IMR-90 (cell line): ENCODE results near the gene EHD4. TPM values are rescaled to one million over a fixed set of nuclear protein-coding genes. Genes with fewer than 3 reads are reported as not detected.

ENCODE experiments used
- ATAC-seq: fragments of 200-7000 bp; cut with Tn5 transposase; 2 replicates; pipeline ENCODE4 v1.9.1; 2020; ENCODE audit warnings: low read depth, mild to moderate bottlenecking, moderate library complexity
- BruUV-seq: library from RNA; stranded (reverse); fragments of 400-500 nt; replicated peaks from 2 replicates; lab custom pipeline; 2021; lab: Mats Ljungman, UMichigan
- CTCF ChIA-PET: fragments of 300-600 bp; formaldehyde crosslinking; extraction: SDS; loops from one replicate; lab custom pipeline; 2021; ENCODE audit warnings: antibody characterized with exemption; lab: Yijun Ruan, JAX
- POLR2A ChIA-PET: fragments of 300-600 bp; sonication (Branson Sonifier 250); formaldehyde crosslinking; loops from one replicate; lab custom pipeline; 2022; ENCODE audit warnings: antibody characterized with exemption; ENCODE audit not compliant: unreplicated experiment; lab: Charles Lee
- DNase-seq: peaks from one replicate; pipeline ENCODE4 v3.0.0; 2013
- H2AFZ ChIP-seq: replicated peaks from 2 replicates; pipeline ENCODE3; 2013; ENCODE audit warnings: low read length, mild to moderate bottlenecking; ENCODE audit not compliant: poor library complexity
- H2AK5ac ChIP-seq: 2 replicates; pipeline ENCODE4 v1.6.1; 2013; ENCODE audit warnings: low read depth, low read length, inconsistent platforms
- H2AK9ac ChIP-seq: replicated peaks from 2 replicates; pipeline ENCODE3; 2013; ENCODE audit warnings: mild to moderate bottlenecking, low read depth, low read length, moderate library complexity; ENCODE audit not compliant: poor library complexity
- H2BK120ac ChIP-seq: 2 replicates; pipeline ENCODE4 v1.6.1; 2013; ENCODE audit warnings: low read depth, low read length, inconsistent platforms
- H2BK15ac ChIP-seq: 3 replicates; pipeline ENCODE4 v1.6.1; 2013; ENCODE audit warnings: low read depth, low read length, inconsistent platforms
- H2BK20ac ChIP-seq: 2 replicates; pipeline ENCODE4 v1.6.1; 2013; ENCODE audit warnings: low read depth, mild to moderate bottlenecking, inconsistent platforms, low read length, moderate library complexity
- H2BK5ac ChIP-seq: 2 replicates; pipeline ENCODE4 v1.6.1; 2013; ENCODE audit warnings: mild to moderate bottlenecking, low read depth, low read length, inconsistent platforms; ENCODE audit not compliant: poor library complexity, severe bottlenecking
- H3K14ac ChIP-seq: replicated peaks from 2 replicates; pipeline ENCODE4 v1.6.1; 2013; ENCODE audit warnings: low read depth, low read length, inconsistent platforms
- H3K18ac ChIP-seq: 2 replicates; pipeline ENCODE4 v1.6.1; 2013; ENCODE audit warnings: low read depth, low read length, control low read depth
- H3K23ac ChIP-seq: 2 replicates; pipeline ENCODE4 v1.6.1; 2013; ENCODE audit warnings: low read depth, low read length, inconsistent platforms
- H3K27ac ChIP-seq: 2 replicates; pipeline ENCODE4 v1.5.1; 2013; ENCODE audit warnings: mild to moderate bottlenecking, control low read depth, low read length; ENCODE audit not compliant: insufficient read depth
- H3K27me3 ChIP-seq: 2 replicates; pipeline ENCODE4 v1.6.1; 2013; ENCODE audit warnings: low read length; ENCODE audit not compliant: control insufficient read depth, insufficient read depth
- H3K36me3 ChIP-seq: 2 replicates; pipeline ENCODE4 v1.6.1; 2013; ENCODE audit warnings: low read length, mixed read lengths; ENCODE audit not compliant: control insufficient read depth, insufficient read depth
- H3K4ac ChIP-seq: 2 replicates; pipeline ENCODE4 v1.6.1; 2013; ENCODE audit warnings: low read depth, low read length, inconsistent platforms
- H3K4me1 ChIP-seq: 2 replicates; pipeline ENCODE4 v1.6.1; 2013; ENCODE audit warnings: low read length, mixed read lengths; ENCODE audit not compliant: control insufficient read depth, insufficient read depth
- H3K4me2 ChIP-seq: 2 replicates; pipeline ENCODE4 v1.6.1; 2013; ENCODE audit warnings: low read depth, mild to moderate bottlenecking, control low read depth, low read length, moderate library complexity
- H3K4me3 ChIP-seq: 2 replicates; pipeline ENCODE4 v1.5.1; 2013; ENCODE audit warnings: low read depth, mild to moderate bottlenecking, control low read depth, low read length, moderate library complexity; ENCODE audit not compliant: insufficient read depth
- H3K56ac ChIP-seq: 2 replicates; pipeline ENCODE4 v1.6.1; 2013; ENCODE audit warnings: low read length, inconsistent platforms; ENCODE audit not compliant: insufficient read depth; ENCODE audit errors: extremely low read depth
- H3K79me1 ChIP-seq, 2 experiments: 2 replicates each; pipeline ENCODE4 v1.6.1; 2013; ENCODE audit warnings: low read length in 2 of 2, inconsistent platforms in 1 of 2, low read depth in 1 of 2
- H3K9ac ChIP-seq: 2 replicates; pipeline ENCODE4 v1.6.1; 2013; ENCODE audit warnings: low read depth, low read length, control low read depth
- H3K9me1 ChIP-seq: 2 replicates; pipeline ENCODE4 v1.6.1; 2013; ENCODE audit warnings: low read length, inconsistent platforms; ENCODE audit not compliant: insufficient read depth
- H3K9me3 ChIP-seq: 2 replicates; pipeline ENCODE4 v1.6.1; 2013; ENCODE audit warnings: low read length; ENCODE audit not compliant: control insufficient read depth, insufficient read depth
- H4K20me1 ChIP-seq: 2 replicates; pipeline ENCODE4 v1.6.1; 2013; ENCODE audit warnings: low read length, inconsistent platforms; ENCODE audit not compliant: insufficient read depth
- H4K5ac ChIP-seq: 2 replicates; pipeline ENCODE4 v1.6.1; 2013; ENCODE audit warnings: mild to moderate bottlenecking, low read depth, low read length, control low read depth
- H4K8ac ChIP-seq, 2 experiments: 2 replicates each; pipeline ENCODE4 v1.6.1; 2013; ENCODE audit warnings: low read depth in 2 of 2, low read length in 2 of 2, control low read depth in 1 of 2, inconsistent platforms in 1 of 2
- H4K91ac ChIP-seq: 2 replicates; pipeline ENCODE4 v1.6.1; 2013; ENCODE audit warnings: low read depth, low read length, inconsistent platforms; ENCODE audit not compliant: insufficient read depth
- CEBPB ChIP-seq: IDR thresholded peaks from 2 replicates; pipeline ENCODE4 v1.6.1; 2012; ENCODE audit warnings: low read depth, low read length, improper control_type of control experiment
- FOS ChIP-seq: fragments of 150-350 bp; IDR thresholded peaks from 2 replicates; pipeline ENCODE4 v1.6.1; 2016; ENCODE audit warnings: low read depth, low read length
- MXI1 ChIP-seq: IDR thresholded peaks from 2 replicates; pipeline ENCODE4 v1.6.1; 2012; ENCODE audit warnings: low read depth, mild to moderate bottlenecking, low read length, moderate library complexity, borderline replicate concordance
- NFE2L2 ChIP-seq: fragments of 150-350 bp; IDR thresholded peaks from 2 replicates; pipeline ENCODE4 v1.6.1; 2016; ENCODE audit warnings: low read depth, mild to moderate bottlenecking, low read length
- RAD21 ChIP-seq: IDR thresholded peaks from 2 replicates; pipeline ENCODE4 v1.6.1; 2012; ENCODE audit warnings: low read length, improper control_type of control experiment
- SMC3 ChIP-seq: fragments of 150-350 bp; IDR thresholded peaks from 2 replicates; pipeline ENCODE4 v1.6.1; 2016; ENCODE audit warnings: low read depth, mild to moderate bottlenecking, antibody characterized with exemption, low read length, moderate library complexity
- WGBS, 2 experiments: methylation state at CpG; one replicate each; pipeline versions ENCODE4 v1.1.5 to v1.1.7; 2013; ENCODE audit warnings: missing lambda C conversion rate in 2 of 2; ENCODE audit not compliant: insufficient read length in 1 of 2; ENCODE audit errors: extremely low coverage in 2 of 2; 5-methylcytosine and 5-hydroxymethylcytosine counted together
- dilution Hi-C: fragments of 300-500 bp; cut with HindIII; formaldehyde crosslinking; loops from one replicate; pipeline ENCODE4 v1.14.3; 2018; ENCODE audit warnings: low sequenced_read_pairs; ENCODE audit not compliant: unreplicated experiment
- in situ Hi-C: fragments of 300-500 bp; cut with MboI; formaldehyde crosslinking; loops from 3 replicates; pipeline ENCODE4 v1.14.3; 2019; ENCODE audit warnings: low sequenced_read_pairs, inconsistent platforms, mixed read lengths
- intact Hi-C: fragments of 100-400 bp; cut with micrococcal nuclease; formaldehyde crosslinking; loops from 2 replicates; pipeline ENCODE4 v1.10.0; 2022
- polyA plus RNA-seq, 3 experiments: library from polyadenylated mRNA; depleted of rRNA; stranded (reverse); fragments of >200 nt; gene quantifications; 2 replicates each; pipeline ENCODE4 v1.2.3, GENCODE V29; 2012; ENCODE audit warnings: low replicate concordance in 1 of 3
- total RNA-seq: library from RNA; depleted of rRNA; stranded (reverse); fragments of >200 nt; gene quantifications from 2 replicates; pipeline ENCODE4 v1.2.3, GENCODE V29; 2012

Gene EHD4
- total and polyA plus RNA-seq, 2 of the 4 experiments (the other 2 are of a cell fraction) = 21.0 to 29.0 TPM

- no TSS peak for BruUV-seq
- POLR2A ChIA-PET = no interaction called here
These were observed 75.8 kb downstream of the EHD4 start for GRCh38 chr15:41896566-41896965.

More at GRCh38 chr15:41896566-41896965, 75.8 kb downstream of the EHD4 start:
- Histone ChIP-seq H3K23ac (no peak overlapping the region), H3K9me3 (no peaks in the 10 kb centered on the region), H2BK20ac (no peak overlapping the region), H3K9me1 (peaks cover 6% of the 10 kb centered on the region; the same call in 1 of the 2 replicates), H3K56ac (no peak overlapping the region), H2BK15ac (no peak overlapping the region), H3K4ac (no peak overlapping the region), H3K9ac (no peak overlapping the region), H3K14ac (no peak overlapping the region), H4K8ac (no peak overlapping the region), H2AK9ac (no peak overlapping the region), H2AFZ (no peak overlapping the region), H3K79me1 (no peaks in the 10 kb centered on the region), H3K4me2 (no peak overlapping the region), H2BK5ac (no peak overlapping the region), H2AK5ac (no peak overlapping the region), H4K91ac (no peak overlapping the region), H4K20me1 (no peaks in the 10 kb centered on the region), H3K4me3 (no peak overlapping the region), H4K5ac (no peak overlapping the region), H3K27ac (no peak overlapping the region), H3K4me1 (peaks cover 6% of the 10 kb centered on the region; the same call in 1 of the 2 replicates), H3K18ac (no peak overlapping the region), H3K36me3 (peaks cover 10% of the 10 kb centered on the region), H2BK120ac (no peak overlapping the region), H3K27me3 (no peaks in the 10 kb centered on the region)
- DNase-seq (no peak), ATAC-seq (no peak)
- in situ Hi-C loops = no loop called here
- 90% methylated on average over 2 of the region's 6 CpGs; no CpG with 5 or more reads in 1 of the 2 experiments for WGBS, 2 experiments
- intact Hi-C loops = no loop called here
- dilution Hi-C loops = no loop called here
- TF ChIP-seq MXI1 = no peak
- no peak for TF ChIP-seq RAD21
- TF ChIP-seq NFE2L2 = no peak
- no peak for TF ChIP-seq SMC3
- TF ChIP-seq CEBPB = no peak
- TF ChIP-seq FOS = no peak
- CTCF ChIA-PET = no interaction called here
